Measurements from ENCODE around the gene FGF5.

- TF ChIP-seq, protein P1, sequence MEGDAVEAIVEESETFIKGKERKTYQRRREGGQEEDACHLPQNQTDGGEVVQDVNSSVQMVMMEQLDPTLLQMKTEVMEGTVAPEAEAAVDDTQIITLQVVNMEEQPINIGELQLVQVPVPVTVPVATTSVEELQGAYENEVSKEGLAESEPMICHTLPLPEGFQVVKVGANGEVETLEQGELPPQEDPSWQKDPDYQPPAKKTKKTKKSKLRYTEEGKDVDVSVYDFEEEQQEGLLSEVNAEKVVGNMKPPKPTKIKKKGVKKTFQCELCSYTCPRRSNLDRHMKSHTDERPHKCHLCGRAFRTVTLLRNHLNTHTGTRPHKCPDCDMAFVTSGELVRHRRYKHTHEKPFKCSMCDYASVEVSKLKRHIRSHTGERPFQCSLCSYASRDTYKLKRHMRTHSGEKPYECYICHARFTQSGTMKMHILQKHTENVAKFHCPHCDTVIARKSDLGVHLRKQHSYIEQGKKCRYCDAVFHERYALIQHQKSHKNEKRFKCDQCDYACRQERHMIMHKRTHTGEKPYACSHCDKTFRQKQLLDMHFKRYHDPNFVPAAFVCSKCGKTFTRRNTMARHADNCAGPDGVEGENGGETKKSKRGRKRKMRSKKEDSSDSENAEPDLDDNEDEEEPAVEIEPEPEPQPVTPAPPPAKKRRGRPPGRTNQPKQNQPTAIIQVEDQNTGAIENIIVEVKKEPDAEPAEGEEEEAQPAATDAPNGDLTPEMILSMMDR (tag by site-specific recombination; IDR thresholded peaks at IDR 0.05), result no peak
- TF ChIP-seq SCRT2 (tag by site-specific recombination; IDR thresholded peaks at IDR 0.05) (no peak), TCF7L2 (IDR thresholded peaks at IDR 0.05; ENCODE audit: borderline replicate concordance, low read depth, low read length) (no peak)
- TF ChIP-seq, protein P2, sequence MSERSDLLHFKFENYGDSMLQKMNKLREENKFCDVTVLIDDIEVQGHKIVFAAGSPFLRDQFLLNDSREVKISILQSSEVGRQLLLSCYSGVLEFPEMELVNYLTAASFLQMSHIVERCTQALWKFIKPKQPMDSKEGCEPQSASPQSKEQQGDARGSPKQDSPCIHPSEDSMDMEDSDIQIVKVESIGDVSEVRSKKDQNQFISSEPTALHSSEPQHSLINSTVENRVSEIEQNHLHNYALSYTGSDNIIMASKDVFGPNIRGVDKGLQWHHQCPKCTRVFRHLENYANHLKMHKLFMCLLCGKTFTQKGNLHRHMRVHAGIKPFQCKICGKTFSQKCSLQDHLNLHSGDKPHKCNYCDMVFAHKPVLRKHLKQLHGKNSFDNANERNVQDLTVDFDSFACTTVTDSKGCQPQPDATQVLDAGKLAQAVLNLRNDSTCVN (tag by site-specific recombination; optimal IDR thresholded peaks at IDR 0.05), result no peak
Measured at GRCh38 chr4:80268081-80268823, 1.8 kb downstream of the FGF5 start.
